Measurements from ENCODE around the gene VEGFA.

DNA sequence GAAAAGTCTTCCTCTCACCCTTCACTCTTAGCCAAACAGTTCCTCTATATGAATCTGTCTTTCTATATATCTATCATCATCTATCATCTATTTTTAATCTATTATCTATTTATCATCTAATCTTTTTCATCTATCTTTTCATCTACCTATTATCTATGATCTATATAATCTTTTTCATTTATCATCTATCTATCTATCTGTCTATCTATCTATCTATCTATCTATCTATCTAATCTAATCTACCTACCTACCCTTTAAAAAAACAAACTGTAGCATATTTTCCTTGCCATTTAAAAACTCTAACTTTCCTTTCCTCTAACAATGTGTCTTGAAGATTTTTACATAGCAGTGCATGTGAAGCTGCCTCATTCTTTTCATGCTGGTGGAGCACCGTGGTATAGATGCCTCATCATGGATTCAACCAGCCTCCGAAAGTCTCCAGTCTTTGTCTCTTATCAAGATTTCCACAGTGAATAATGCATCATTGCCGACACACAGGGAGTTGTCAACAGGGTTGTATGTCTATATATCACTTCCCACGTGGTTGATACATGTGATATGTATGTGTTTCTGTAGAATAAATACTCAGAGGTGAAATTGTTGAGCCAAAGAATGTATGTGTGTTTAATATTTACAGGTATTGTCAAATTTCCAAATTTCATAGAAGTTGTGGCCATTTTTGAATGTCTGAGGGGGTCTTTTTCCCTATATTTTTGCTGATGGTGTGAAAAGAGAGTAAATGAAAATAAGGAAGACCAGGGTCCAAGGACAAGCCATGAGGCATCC is 51.3 kb downstream of the VEGFA start:
- TF ChIP-seq, protein P1, sequence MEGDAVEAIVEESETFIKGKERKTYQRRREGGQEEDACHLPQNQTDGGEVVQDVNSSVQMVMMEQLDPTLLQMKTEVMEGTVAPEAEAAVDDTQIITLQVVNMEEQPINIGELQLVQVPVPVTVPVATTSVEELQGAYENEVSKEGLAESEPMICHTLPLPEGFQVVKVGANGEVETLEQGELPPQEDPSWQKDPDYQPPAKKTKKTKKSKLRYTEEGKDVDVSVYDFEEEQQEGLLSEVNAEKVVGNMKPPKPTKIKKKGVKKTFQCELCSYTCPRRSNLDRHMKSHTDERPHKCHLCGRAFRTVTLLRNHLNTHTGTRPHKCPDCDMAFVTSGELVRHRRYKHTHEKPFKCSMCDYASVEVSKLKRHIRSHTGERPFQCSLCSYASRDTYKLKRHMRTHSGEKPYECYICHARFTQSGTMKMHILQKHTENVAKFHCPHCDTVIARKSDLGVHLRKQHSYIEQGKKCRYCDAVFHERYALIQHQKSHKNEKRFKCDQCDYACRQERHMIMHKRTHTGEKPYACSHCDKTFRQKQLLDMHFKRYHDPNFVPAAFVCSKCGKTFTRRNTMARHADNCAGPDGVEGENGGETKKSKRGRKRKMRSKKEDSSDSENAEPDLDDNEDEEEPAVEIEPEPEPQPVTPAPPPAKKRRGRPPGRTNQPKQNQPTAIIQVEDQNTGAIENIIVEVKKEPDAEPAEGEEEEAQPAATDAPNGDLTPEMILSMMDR (conservative IDR thresholded peaks at IDR 0.05; ENCODE audit: low read depth, low read length) = no peak
- TF ChIP-seq EZH2 (IDR thresholded peaks at IDR 0.05; ENCODE audit: borderline replicate concordance, low read depth, low read length, poor library complexity, severe bottlenecking) = no peak

All from A673 (cell line).